ENCODE measurements around the gene CDO1.
A peak's percentile ranks its signal among the peaks of the same experiment; 100 is the strongest.

Gene CDO1

DNA sequence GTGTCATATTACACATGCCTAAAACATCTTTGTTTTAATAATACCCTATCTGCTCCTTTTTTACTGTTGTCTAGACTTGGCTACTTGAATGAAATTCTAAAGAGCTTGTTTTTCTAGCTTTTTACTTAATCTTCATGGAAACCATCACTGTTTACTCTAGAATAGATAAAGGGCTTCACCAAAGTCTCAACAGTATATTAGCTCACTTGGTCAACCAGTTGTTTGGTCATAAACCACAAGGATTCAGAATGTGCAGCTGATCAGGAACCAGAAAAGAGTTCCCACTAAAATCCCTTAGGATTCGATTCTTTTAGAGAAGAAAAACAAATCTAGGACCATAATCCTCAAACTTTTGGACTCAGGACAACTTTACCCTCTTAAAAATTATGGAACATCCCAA, 38.0 kb downstream of the CDO1 start:
- DNase-seq, result no peak

DNA sequence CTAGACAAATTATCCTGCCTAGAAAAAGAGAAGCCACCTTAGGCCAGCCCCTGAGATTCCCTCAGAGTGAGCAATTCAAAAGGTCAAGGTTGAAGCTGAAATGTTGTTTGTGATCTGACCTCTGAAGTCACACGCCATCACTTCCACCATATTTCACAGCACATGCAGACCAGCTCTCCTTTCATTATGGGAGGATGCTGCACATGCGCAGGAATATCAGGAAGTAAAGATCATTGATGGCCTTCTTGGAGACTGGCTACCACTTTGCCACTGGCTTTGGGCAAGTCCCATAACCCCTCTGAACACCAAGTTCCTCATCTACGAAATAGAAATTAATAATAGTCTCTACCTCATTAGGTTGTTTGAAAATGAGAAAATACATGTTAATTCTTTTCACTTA, 39.5 kb downstream of the CDO1 start:
- DNase-seq, result no peak

DNA sequence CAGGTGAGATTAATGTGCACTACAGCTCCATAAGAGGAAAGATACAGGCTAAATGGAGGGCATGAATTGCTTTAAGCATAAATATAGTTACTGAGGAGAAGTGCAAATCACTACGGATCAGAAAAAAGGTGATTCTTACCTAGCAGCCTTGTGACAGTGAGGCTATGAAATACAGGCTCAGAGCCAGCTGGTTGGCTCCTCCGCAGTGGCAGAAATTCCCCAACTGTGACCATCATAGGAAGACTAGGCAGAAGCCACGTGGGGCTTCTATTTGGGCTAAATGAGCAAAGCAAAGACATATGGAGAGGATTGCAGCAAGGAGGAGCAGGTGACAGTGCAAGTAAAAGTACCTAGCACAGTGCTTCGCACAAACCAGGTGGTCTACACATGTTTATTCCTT, 40.5 kb downstream of the CDO1 start:
- DNase-seq, result no peak

DNA sequence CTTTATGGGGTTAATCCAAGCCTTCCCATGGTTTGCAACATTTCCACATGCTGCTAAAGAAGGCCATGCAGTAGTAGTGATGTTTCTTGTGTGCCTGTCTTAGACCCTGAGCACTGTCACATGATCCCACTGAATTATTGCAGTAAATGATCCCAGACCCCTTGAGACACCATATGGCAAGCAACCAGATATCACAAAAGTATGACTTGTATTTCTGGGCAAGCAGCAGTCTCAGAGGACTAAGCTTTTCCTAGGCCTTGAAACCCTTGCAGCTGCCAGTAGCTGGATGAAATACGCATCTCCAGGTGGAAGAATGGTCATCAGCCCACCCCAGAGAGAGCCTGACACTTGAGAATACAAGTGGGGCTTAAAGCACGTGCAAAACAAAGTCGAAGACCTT, 41.8 kb downstream of the CDO1 start:
- no peak for DNase-seq

DNA sequence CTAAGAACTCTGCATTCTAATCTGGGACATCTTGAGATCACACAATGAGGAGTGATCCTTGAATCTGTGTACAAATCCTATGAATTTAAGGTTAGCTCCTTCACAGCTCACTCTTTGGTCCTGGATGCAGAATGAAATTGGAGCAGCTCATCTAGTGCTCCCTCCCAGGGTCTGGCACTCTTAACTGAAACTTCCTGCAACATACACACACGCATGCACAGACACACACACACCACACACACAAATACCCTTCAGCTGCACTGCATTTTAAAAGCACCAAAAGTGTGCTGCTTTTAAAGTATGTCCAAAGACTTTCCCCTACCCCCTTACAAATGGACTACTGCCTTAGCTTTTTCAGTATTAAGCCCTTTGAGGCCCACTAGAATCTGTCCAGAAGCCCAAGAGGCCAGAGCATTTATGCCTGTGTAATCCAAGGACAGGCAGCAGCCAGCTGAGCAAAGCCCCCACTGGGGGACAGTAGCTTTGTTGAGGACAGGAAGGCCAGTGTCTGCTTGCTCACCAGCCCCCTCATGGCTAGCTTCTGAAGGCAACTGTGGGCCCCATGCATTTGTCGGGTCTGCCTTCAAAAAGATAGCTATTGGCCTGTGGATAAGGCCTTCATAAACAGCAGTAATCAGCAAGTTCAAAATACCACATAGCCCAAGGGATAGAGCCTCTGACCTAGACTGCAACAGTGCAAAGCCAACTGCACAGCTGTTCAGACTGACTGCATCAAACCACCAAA, 43.6 kb downstream of the CDO1 start:
- no peak for DNase-seq

GRCh38 chr5:115770466-115770865, 46.0 kb downstream of the CDO1 start:
- DNase-seq, result no peak

- DNase-seq, result no peak
These were observed 49.0 kb downstream of the CDO1 start for GRCh38 chr5:115767424-115767823.

- no peak for DNase-seq
These were observed 49.9 kb downstream of the CDO1 start for GRCh38 chr5:115766608-115767007.

GRCh38 chr5:115758356-115758755, 58.1 kb downstream of the CDO1 start:
- DNase-seq, result peak; percentile 69

DNA sequence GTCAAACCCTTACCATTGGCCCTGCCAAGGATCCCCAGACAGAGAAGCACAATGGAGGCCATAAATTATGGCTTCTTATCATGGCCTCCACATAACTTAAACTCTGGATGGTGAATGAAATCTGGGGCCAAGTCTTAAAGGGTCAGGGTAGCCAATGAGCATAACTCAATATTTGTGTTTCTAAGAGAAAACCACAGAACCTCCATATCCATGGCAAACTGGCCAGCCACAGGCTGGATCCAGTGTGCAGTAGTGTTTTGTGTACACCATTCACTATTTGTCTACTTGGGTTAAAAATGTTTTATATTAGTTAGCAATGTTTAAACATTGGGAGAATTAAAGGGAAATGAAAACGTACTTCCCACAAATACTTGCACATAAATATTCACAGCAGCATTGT, 60.8 kb downstream of the CDO1 start:
- no peak for DNase-seq
